K562 (cell line): Measurements from ENCODE around the gene CSMD2. TPM values are rescaled to one million over a fixed set of nuclear protein-coding genes. Genes with fewer than 3 reads are reported as not detected.

Experiments used
- ATAC-seq: fragments of 200-7000 bp; cut with Tn5 transposase; 3 replicates; pipeline ENCODE4 v1.9.1; 2020; ENCODE audit warnings: moderate library complexity
- BruUV-seq: library from RNA; stranded (reverse); fragments of 400-500 nt; replicated peaks from 2 replicates; lab custom pipeline; 2021; lab: Mats Ljungman, UMichigan
- CTCF ChIA-PET: fragments of 300-600 bp; formaldehyde crosslinking; extraction: SDS; loops from one replicate; lab custom pipeline; 2021; ENCODE audit warnings: low intra/inter-chr PET ratio; lab: Yijun Ruan, JAX
- POLR2A ChIA-PET: fragments of 300-600, 350-650 bp; sonication (Branson Sonifier 250); formaldehyde crosslinking; extraction: SDS; loops from one replicate; lab custom pipeline; 2021; ENCODE audit warnings: antibody characterized with exemption, inconsistent platforms; lab: Yijun Ruan, JAX
- DNase-seq, 4 experiments: peaks; one replicate each; pipeline versions ENCODE4 v3.0.0 to v3.0.0-alpha.2; 2011 to 2018; ENCODE audit warnings: low spot score in 3 of 4, mixed read lengths in 3 of 4; ENCODE audit errors: extremely low read depth in 1 of 4
- FAIRE-seq: peaks from 2 replicates; lab custom pipeline; 2011; peaks lifted over from hg19 to GRCh38; lab: Jason Lieb, UNC
- H2AFZ ChIP-seq: 2 replicates; pipeline ENCODE4 v1.6.0; 2011; ENCODE audit warnings: low read depth, low read length, control low read depth, inconsistent platforms
- H3K27ac ChIP-seq: fragments of 200-600 bp; 3 replicates; pipeline ENCODE4 v1.8.0; 2011; ENCODE audit warnings: low read depth, mild to moderate bottlenecking, control low read depth, inconsistent platforms, low read length, moderate library complexity, mixed read lengths; ENCODE audit errors: extremely low read depth
- H3K27me3 ChIP-seq, 2 experiments: fragments of 300-600 bp in 1 of 2; 2 replicates in 1 of 2; 3 replicates in 1 of 2; pipeline versions ENCODE4 v1.6.0 to v1.8.0; 2011; ENCODE audit warnings: inconsistent platforms in 2 of 2, low read length in 2 of 2, mild to moderate bottlenecking in 1 of 2, mixed read lengths in 1 of 2, moderate library complexity in 1 of 2; ENCODE audit not compliant: control insufficient read depth in 2 of 2, insufficient read depth in 2 of 2
- H3K36me3 ChIP-seq: fragments of 300-600 bp; 3 replicates; pipeline ENCODE4 v1.8.0; 2011; ENCODE audit warnings: mild to moderate bottlenecking, low read length, inconsistent platforms; ENCODE audit not compliant: control insufficient read depth, insufficient read depth
- H3K4me1 ChIP-seq, 2 experiments: fragments of 200-600 bp in 1 of 2; replicated peaks in 1 of 2; 2 replicates in 1 of 2; 3 replicates in 1 of 2; pipeline versions ENCODE4 v1.5.1 to v1.8.0; 2011; ENCODE audit warnings: inconsistent platforms in 2 of 2, low read length in 2 of 2, mild to moderate bottlenecking in 1 of 2, mixed read lengths in 1 of 2, moderate library complexity in 1 of 2; ENCODE audit not compliant: control insufficient read depth in 2 of 2, insufficient read depth in 2 of 2
- H3K4me2 ChIP-seq: 2 replicates; pipeline ENCODE4 v1.6.1; 2011; ENCODE audit warnings: low read length, control low read depth, inconsistent platforms, mixed read lengths; ENCODE audit not compliant: insufficient read depth
- H3K4me3 ChIP-seq: fragments of 200-600 bp; sonication (generic), shearing (Covaris generic); 2 replicates; pipeline ENCODE4 v1.5.1; 2016; ENCODE audit warnings: control low read depth, inconsistent platforms
- H3K79me2 ChIP-seq: fragments of 200-600 bp; 3 replicates; pipeline ENCODE4 v1.8.0; 2011; ENCODE audit warnings: low read length, inconsistent platforms; ENCODE audit not compliant: control insufficient read depth, insufficient read depth
- H3K9ac ChIP-seq, 2 experiments: 2 replicates each; pipeline versions ENCODE4 v1.6.0 to v1.6.1; 2011; ENCODE audit warnings: low read depth in 2 of 2, low read length in 2 of 2, control low read depth in 1 of 2, inconsistent platforms in 1 of 2, mild to moderate bottlenecking in 1 of 2, mixed read lengths in 1 of 2; ENCODE audit not compliant: insufficient read depth in 1 of 2
- H3K9me1 ChIP-seq: one replicate; pipeline ENCODE4 v1.6.0; 2011; ENCODE audit warnings: inconsistent platforms, mild to moderate bottlenecking, low read length, moderate library complexity; ENCODE audit not compliant: control insufficient read depth, insufficient read depth
- H3K9me3 ChIP-seq: replicated peaks from 2 replicates; pipeline ENCODE4 v1.5.1; 2011; ENCODE audit warnings: low read depth, low read length, inconsistent platforms; ENCODE audit not compliant: control insufficient read depth, insufficient read depth
- H4K20me1 ChIP-seq: replicated peaks from 2 replicates; pipeline ENCODE4 v1.6.1; 2011; ENCODE audit warnings: low read length, inconsistent platforms, mixed read lengths; ENCODE audit not compliant: control insufficient read depth, insufficient read depth
- ELF2 ChIP-seq: fragments of 250-450 bp; sonication (Bioruptor Pico); IDR thresholded peaks from 2 replicates; pipeline ENCODE4 v1.5.0; 2021; ENCODE audit warnings: mild to moderate bottlenecking
- JUNB ChIP-seq: fragments of 450-650 bp; formaldehyde crosslinking; conservative IDR thresholded peaks from 2 replicates; pipeline ENCODE4 v1.4.0; 2020; ENCODE audit warnings: mild to moderate bottlenecking
- KDM4B ChIP-seq, 2 experiments: fragments of 450-650 bp in 1 of 2; sonication (generic) in 1 of 2; IDR thresholded peaks; 2 replicates each; pipeline ENCODE4 v1.6.1; 2016 to 2017; ENCODE audit warnings: borderline replicate concordance in 2 of 2, antibody characterized with exemption in 1 of 2, low read depth in 1 of 2, mild to moderate bottlenecking in 1 of 2
- PRPF4 ChIP-seq: fragments of 200-400 bp; formaldehyde crosslinking; IDR thresholded peaks from one replicate; pipeline ENCODE4 v1.6.1; 2017; ENCODE audit warnings: low read length, low read depth, mild to moderate bottlenecking; ENCODE audit not compliant: insufficient read depth, poor library complexity, severe bottlenecking
- SMC3 ChIP-seq: conservative IDR thresholded peaks from 2 replicates; pipeline ENCODE4 v1.6.1; 2011; ENCODE audit warnings: low read depth, low read length, improper control_type of control experiment; ENCODE audit not compliant: insufficient read depth
- SRSF7 ChIP-seq: fragments of 200-400 bp; formaldehyde crosslinking; optimal IDR thresholded peaks from 2 replicates; pipeline ENCODE3; 2017; ENCODE audit warnings: mild to moderate bottlenecking, low read depth, low read length
- TAL1 ChIP-seq: fragments of 450-650 bp; IDR thresholded peaks from 2 replicates; pipeline ENCODE4 v1.6.1; 2016; ENCODE audit warnings: mild to moderate bottlenecking
- WGBS: fragments of 100-300 bp; shearing (Covaris generic); methylation state at CpG from one replicate; pipeline ENCODE4 v1.1.6; 2016; ENCODE audit warnings: low coverage, mixed read lengths; ENCODE audit not compliant: insufficient coverage; ENCODE audit errors: missing lambda C conversion rate; 5-methylcytosine and 5-hydroxymethylcytosine counted together
- in situ Hi-C: fragments of 300-500 bp; cut with MboI; formaldehyde crosslinking; loops from 4 replicates; pipeline ENCODE4 v1.15.0; 2018; ENCODE audit warnings: inconsistent platforms, mixed read lengths
- intact Hi-C: fragments of 100-400 bp; cut with micrococcal nuclease; formaldehyde crosslinking; loops from 2 replicates; pipeline ENCODE4 v1.14.2; 2022
- polyA plus RNA-seq, 8 experiments: library from polyadenylated mRNA; depleted of rRNA in 4 of 8; stranded (reverse) in 5 of 8; unstranded in 3 of 8; fragments of >200 nt; fragmentation: Nextera tagmentation in 2 of 8; fragmentation: Illumina TruSeq in 1 of 8; extraction: Ambion mirVana in 2 of 8; extraction: Trizol in 1 of 8; gene quantifications; 2 replicates each; pipeline versions ENCODE4 v1.2.1 to v1.2.3, GENCODE V29; 2011 to 2014; ENCODE audit warnings: inconsistent platforms in 1 of 8, missing spikeins in 1 of 8
- total RNA-seq, 7 experiments: library from RNA; depleted of rRNA in 6 of 7; stranded (reverse); fragments of >200 nt in 6 of 7; fragmentation: Illumina TruSeq in 2 of 7; extraction: Trizol in 2 of 7; gene quantifications; 2 replicates each; pipeline versions ENCODE4 v1.2.1 to v1.2.3, GENCODE V29; 2011 to 2021; ENCODE audit warnings: low replicate concordance in 1 of 7
- TF ChIP-seq, protein P1 (sequence below): sonication (generic); formaldehyde crosslinking; IDR thresholded peaks from 2 replicates; pipeline ENCODE4 v1.8.1; 2023; ENCODE audit warnings: mild to moderate bottlenecking, missing genetic modification reagents

The CSMD2 gene
- total and polyA plus RNA-seq, 9 of the 15 experiments (the other 6 are each of a cell fraction or from before 2014, with no cell fraction given) = not detected

- DNase-seq (no peak), ATAC-seq (no peak), FAIRE-seq (no peak)
- H3K4me2 ChIP-seq = no peak overlapping the region
- H3K4me3 ChIP-seq = no peak overlapping the region
- no peak overlapping the region for H3K9ac ChIP-seq
- H3K4me1 ChIP-seq = peaks cover 0 to 6% of the 10 kb centered on the region in 2 experiments; a peak in 2 of 5 replicates
- no peaks in the 10 kb centered on the region for H3K9me3 ChIP-seq
- no peak overlapping the region for H2AFZ ChIP-seq
- TF ChIP-seq JUNB (CRISPR knock-in tag) (no peak), PRPF4 (no peak), KDM4B (IDR thresholded peaks at IDR 0.05; ENCODE audit: borderline replicate concordance in 2 of 2, low read depth in 1 of 2) (no peak), ELF2 (CRISPR knock-in tag) (no peak), SMC3 (no peak), SRSF7 (no peak), TAL1 (no peak)
- TF ChIP-seq, protein P1, sequence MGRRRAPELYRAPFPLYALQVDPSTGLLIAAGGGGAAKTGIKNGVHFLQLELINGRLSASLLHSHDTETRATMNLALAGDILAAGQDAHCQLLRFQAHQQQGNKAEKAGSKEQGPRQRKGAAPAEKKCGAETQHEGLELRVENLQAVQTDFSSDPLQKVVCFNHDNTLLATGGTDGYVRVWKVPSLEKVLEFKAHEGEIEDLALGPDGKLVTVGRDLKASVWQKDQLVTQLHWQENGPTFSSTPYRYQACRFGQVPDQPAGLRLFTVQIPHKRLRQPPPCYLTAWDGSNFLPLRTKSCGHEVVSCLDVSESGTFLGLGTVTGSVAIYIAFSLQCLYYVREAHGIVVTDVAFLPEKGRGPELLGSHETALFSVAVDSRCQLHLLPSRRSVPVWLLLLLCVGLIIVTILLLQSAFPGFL = no peak
- H4K20me1 ChIP-seq = 0 out of 2 replicates have a peak, but pooled peaks cover 2% of the 10 kb centered on the region
- no peaks in the 10 kb centered on the region for H3K36me3 ChIP-seq
- no peaks in the 10 kb centered on the region; a peak in 1 of 5 replicates for H3K27me3 ChIP-seq
- WGBS = 0% methylated on average over 3 of the region's 3 CpGs
- ChIA-PET POLR2A (interaction anchor here (1.0 to 1.3 kb wide), 3 partner anchors 8 to 129 kb away, joined by 3 read pairs; no protein-coding TSS in a partner anchor), CTCF (no interaction called here)
- in situ Hi-C loops = no loop called here
- intact Hi-C loops = no loop called here
- no peaks in the 10 kb centered on the region for H3K9me1 ChIP-seq
- no peaks in the 10 kb centered on the region for H3K79me2 ChIP-seq
- no peak overlapping the region for H3K27ac ChIP-seq
- BruUV-seq = no TSS peak
These were observed 259.8 kb downstream of the CSMD2 start for GRCh38 chr1:33905241-33905640.
